Esophagus squamous epithelium (tissue), 4 donors: ENCODE results near the gene DEPDC5.

ENCODE experiments used
- POLR2A ChIP-seq, 4 donors: fragments of 450-650 bp; IDR thresholded peaks; one replicate each; pipeline ENCODE4 v1.6.1; 2017; ENCODE audit warnings: antibody characterized with exemption in 4 of 4, mild to moderate bottlenecking in 4 of 4, moderate library complexity in 3 of 4
- TF ChIP-seq, protein P1 (sequence below), 6 experiments: fragments of 450-650 bp in 4 of 6; fragments of 200-600 bp in 2 of 6; sonication (generic) in 2 of 6; IDR thresholded peaks; one replicate each; pipeline ENCODE4 v1.5.1; 2016 to 2019; ENCODE audit warnings: antibody characterized with exemption in 6 of 6, mild to moderate bottlenecking in 4 of 6, moderate library complexity in 4 of 6

DNA sequence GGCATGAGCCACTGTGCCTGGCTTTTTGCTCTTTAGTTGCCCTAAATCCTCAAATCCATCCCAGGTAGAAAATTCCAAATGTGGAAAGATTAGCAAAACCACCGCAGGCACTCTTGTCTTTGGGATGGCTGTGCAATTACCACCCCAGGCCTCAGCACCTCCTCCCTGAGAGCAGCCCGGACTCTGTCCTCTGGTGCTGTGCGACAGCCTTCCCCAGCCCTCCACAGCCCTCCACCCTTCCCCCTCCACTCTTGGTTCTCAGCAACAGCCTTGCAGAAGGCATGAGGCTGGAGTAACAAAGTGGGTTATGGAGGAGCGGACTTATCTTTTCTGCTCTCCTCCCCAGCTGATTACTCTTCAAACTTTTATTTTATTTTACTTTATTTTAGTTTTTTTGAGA is 145.8 kb downstream of the DEPDC5 start:
- TF ChIP-seq, protein P1, sequence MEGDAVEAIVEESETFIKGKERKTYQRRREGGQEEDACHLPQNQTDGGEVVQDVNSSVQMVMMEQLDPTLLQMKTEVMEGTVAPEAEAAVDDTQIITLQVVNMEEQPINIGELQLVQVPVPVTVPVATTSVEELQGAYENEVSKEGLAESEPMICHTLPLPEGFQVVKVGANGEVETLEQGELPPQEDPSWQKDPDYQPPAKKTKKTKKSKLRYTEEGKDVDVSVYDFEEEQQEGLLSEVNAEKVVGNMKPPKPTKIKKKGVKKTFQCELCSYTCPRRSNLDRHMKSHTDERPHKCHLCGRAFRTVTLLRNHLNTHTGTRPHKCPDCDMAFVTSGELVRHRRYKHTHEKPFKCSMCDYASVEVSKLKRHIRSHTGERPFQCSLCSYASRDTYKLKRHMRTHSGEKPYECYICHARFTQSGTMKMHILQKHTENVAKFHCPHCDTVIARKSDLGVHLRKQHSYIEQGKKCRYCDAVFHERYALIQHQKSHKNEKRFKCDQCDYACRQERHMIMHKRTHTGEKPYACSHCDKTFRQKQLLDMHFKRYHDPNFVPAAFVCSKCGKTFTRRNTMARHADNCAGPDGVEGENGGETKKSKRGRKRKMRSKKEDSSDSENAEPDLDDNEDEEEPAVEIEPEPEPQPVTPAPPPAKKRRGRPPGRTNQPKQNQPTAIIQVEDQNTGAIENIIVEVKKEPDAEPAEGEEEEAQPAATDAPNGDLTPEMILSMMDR (IDR thresholded peaks at IDR 0.05) = no peak
- TF ChIP-seq POLR2A (IDR thresholded peaks at IDR 0.05) = no peak
